Ectodermal cell (in vitro differentiated cells): ENCODE measurements around the gene OR2AG2.

ENCODE experiments used
- H3K27ac ChIP-seq: 2 replicates; pipeline ENCODE4 v1.7.0; 2013; ENCODE audit warnings: mild to moderate bottlenecking, low read depth, low read length; ENCODE audit not compliant: insufficient read depth, poor library complexity, severe bottlenecking
- H3K27me3 ChIP-seq: 2 replicates; pipeline ENCODE4 v1.7.0; 2013; ENCODE audit warnings: mild to moderate bottlenecking, low read length; ENCODE audit not compliant: insufficient read depth, control insufficient read depth, poor library complexity, severe bottlenecking
- H3K36me3 ChIP-seq: one replicate; pipeline ENCODE4 v1.7.0; 2013; ENCODE audit warnings: low read length; ENCODE audit not compliant: control insufficient read depth, insufficient read depth
- H3K4me1 ChIP-seq: one replicate; pipeline ENCODE4 v1.7.0; 2013; ENCODE audit warnings: low read length; ENCODE audit not compliant: control insufficient read depth, insufficient read depth
- H3K4me3 ChIP-seq: 2 replicates; pipeline ENCODE4 v1.7.0; 2013; ENCODE audit warnings: low read depth, low read length, control low read depth; ENCODE audit not compliant: insufficient read depth
- H3K9me3 ChIP-seq: 2 replicates; pipeline ENCODE4 v1.7.0; 2013; ENCODE audit warnings: mild to moderate bottlenecking, low read length, moderate library complexity; ENCODE audit not compliant: control insufficient read depth
- WGBS, 2 experiments: methylation state at CpG; one replicate each; pipeline ENCODE4 v1.1.7; 2013; ENCODE audit warnings: missing lambda C conversion rate in 2 of 2; 5-methylcytosine and 5-hydroxymethylcytosine counted together

Gene OR2AG2

DNA sequence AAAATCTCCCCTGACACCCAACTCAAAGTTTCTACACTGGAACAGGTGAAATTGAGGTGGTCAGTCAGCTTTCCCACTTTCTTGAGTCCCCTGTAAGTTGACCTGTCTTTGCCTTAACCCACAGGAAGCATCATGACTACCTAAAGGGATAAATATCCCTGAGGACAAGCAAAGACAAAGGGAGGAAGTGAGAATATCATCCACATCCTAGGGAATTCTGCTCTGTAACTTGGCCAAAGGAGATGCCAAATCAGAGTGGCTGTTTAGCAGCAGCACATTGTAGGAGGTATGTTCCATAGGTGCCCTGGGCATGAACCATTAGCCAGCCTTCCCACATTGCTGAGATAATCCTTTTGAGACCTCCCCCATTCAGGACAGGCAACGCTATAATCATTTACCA, 47.8 kb downstream of the OR2AG2 start:
- no peaks in the 10 kb centered on the region for H3K36me3 ChIP-seq
- 82 to 100% methylated on average over 1 of the region's 1 CpG for WGBS, 2 experiments
- H3K4me3 ChIP-seq = no peak overlapping the region
- H3K27me3 ChIP-seq = no peaks in the 10 kb centered on the region
- H3K27ac ChIP-seq = no peak overlapping the region
- H3K9me3 ChIP-seq = no peaks in the 10 kb centered on the region
- no peaks in the 10 kb centered on the region for H3K4me1 ChIP-seq

DNA sequence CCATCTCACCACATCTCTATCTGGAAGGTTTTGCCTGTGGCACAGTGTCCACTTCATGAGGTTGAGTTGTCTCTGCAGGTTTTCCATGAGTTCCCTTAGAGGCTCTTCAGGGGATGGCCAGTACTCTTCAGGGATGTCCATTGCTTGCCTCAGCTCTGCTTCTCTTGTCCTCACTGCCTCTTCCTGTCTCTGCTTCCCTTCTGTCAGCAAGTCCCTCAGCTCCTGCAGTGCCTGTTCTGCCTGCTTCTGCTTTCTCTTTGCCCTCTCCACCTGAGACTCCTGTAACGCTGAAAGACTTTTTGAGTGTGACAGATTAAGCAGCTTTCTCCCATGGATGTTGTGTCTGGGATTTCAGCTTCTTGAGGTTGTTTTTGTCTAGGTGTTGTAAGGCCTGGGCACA, 50.4 kb downstream of the OR2AG2 start:
- Histone ChIP-seq H3K27me3 (no peaks in the 10 kb centered on the region), H3K36me3 (no peaks in the 10 kb centered on the region), H3K4me1 (no peaks in the 10 kb centered on the region), H3K27ac (no peak overlapping the region), H3K9me3 (no peaks in the 10 kb centered on the region), H3K4me3 (no peak overlapping the region)
- 92 to 100% methylated on average over 1 of the region's 1 CpG for WGBS, 2 experiments

DNA sequence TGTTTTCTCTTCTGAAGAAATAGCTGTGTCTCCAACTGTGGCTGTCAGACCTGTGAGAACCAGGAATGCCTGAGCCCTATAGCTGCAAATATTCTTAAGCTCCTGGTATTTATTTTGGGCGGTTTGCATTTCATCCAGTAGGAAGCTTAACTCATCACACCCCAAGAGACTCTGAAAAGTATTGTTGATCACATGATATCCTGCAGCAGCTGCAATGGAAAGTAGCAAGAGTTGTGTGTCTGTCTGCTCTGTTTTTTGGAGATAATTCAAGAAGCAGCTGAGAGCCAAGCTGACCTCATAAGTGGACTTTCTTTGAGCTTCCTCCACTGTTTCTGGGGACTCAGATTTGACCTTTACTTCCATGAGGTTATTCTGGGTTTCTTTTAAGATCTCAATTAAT, 52.2 kb downstream of the OR2AG2 start:
- no peaks in the 10 kb centered on the region for H3K9me3 ChIP-seq
- 88 to 89% methylated on average over 1 of the region's 1 CpG for WGBS, 2 experiments
- no peaks in the 10 kb centered on the region for H3K27me3 ChIP-seq
- no peak overlapping the region for H3K27ac ChIP-seq
- H3K4me3 ChIP-seq = no peak overlapping the region
- H3K36me3 ChIP-seq = no peaks in the 10 kb centered on the region
- no peaks in the 10 kb centered on the region for H3K4me1 ChIP-seq

DNA sequence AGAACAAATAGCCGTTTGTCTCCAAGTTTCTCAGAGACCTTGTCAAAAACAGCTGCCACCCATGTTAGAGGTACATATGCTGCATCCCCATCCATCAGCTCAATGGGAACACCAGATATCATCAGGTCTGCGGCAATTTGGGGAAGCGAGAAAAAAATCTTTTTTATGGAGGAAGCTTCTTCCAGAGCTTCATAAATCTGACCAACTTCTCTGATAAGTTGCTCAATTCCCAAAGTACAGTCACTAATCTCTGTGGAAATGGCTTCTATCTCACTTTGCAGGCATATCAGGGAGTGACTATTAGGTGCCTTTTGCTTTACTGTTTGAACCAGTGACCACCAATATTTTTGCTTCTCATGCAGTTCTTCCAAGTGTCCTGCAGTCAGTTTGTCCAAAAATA, 54.4 kb downstream of the OR2AG2 start:
- WGBS, 2 experiments = 94 to 98% methylated on average over 3 of the region's 3 CpGs
- Histone ChIP-seq H3K27me3 (no peaks in the 10 kb centered on the region), H3K27ac (no peak overlapping the region), H3K4me3 (no peak overlapping the region), H3K36me3 (no peaks in the 10 kb centered on the region), H3K9me3 (peaks cover 2% of the 10 kb centered on the region), H3K4me1 (no peaks in the 10 kb centered on the region)
